HUDEP-2 (cell line): ENCODE results near the gene CLEC16A.

Source experiments
- DNase-seq, 76 experiments: peaks; one replicate each; lab custom pipeline; 2025; ENCODE audit not compliant: unreplicated experiment in 76 of 76; lab: John Stamatoyannopoulos, UW

The CLEC16A gene

DNA sequence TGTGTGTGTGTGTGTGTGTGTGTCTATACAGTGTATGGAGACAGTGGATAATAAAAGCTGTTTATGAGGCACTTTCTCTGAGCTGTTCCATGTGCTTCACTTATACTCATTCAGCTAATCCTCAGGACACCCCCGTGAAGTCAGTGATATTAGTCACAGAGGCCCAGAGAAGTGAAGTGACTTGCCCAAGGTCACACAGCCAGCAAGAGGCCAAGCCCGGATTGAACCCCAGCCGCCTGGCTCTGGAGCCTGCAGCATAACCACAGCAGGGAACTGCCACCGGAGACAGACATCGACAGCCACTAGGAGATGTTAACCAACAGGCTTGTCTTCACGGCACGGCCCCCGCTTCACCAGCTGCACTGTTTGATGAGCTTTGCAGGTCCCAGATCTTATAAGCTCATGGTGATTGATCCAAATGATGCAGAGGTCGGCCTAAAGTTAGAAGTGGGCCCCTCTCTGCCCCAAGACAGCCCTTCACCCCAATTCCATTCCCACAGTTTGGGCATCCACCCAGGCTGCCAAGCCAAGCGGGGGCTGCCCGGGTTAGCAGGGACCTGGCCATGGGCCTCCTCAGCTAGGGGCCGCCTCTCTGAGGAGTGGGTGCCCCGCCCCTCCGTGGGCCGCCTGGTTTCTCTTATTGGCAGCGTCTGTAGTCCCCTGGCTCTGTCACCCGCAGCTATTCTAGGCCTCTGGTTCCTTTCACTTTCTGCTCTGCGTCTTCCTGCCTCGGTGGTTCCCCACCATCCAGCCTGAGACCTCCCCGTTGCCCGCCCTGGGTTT lies 280.7 kb downstream of the CLEC16A start:
- peak in 32 of 76 experiments; percentile 7 to 57 (median 26) for DNase-seq

DNA sequence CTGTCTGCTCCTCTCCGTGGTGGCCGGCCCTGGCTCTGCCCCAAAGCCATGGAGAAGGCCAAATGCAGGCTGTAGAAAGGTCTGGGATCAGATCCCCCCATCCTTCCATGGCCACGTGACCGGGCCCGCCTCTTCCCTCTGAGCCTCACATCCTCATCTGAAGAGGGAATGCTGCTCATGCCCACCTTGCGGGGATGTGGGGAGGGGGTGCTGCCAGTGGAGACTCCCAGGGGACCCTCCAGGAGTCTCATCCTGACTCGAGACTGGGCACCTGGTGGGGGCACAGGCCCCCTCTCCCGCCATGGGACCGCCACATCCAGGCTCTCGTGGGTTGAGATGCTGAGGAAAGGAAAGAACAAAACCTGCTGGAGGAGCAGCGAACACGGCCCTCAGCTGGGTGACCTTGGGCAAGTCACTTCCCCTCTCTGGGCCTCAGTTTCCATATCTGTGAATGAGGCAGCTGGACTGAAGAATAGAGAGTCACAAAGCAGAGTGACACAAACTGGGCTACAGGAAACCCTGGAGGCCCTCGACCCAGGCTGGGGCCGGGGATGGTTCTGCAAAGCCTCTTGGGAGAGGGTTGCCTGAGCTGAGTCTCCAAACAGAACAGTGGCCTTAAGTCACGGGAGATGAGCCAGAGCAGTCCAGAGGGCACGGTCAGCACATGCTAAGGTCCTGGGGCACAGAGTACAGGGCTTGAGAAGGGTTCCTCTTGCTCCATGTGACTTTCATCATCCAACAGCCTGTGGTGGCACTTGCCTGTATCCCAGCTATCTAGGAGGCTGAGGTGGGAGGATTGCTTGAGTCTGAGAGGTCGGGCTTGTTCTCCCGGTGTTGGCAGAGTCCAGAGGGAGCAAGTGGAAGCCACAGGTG lies 281.5 kb downstream of the CLEC16A start:
- DNase-seq: no peak

GRCh38 chr16:11229432-11229831 lies 285.1 kb downstream of the CLEC16A start:
- DNase-seq: no peak

- DNase-seq: no peak
Observed at GRCh38 chr16:11229906-11230305, 285.5 kb downstream of the CLEC16A start.

- DNase-seq: peak in 31 of 76 experiments; percentile 15 to 53 (median 35)
Observed at GRCh38 chr16:11231367-11231970, 287.1 kb downstream of the CLEC16A start.
